Dedifferentiated amniotic fluid mesenchymal stem cell (primary cell): ENCODE results near the gene FLRT1.
"Not testable (repeated sequence)": the region's sequence is repeated elsewhere in the genome, so short reads cannot be mapped to it uniquely, and the experiment has no call there.

Source experiments
- DNase-seq: peaks from one replicate; pipeline ENCODE4 v3.0.0-alpha.2; 2016; ENCODE audit errors: extremely low spot score

The FLRT1 gene

GRCh38 chr11:64025205-64025604 lies 10.5 kb upstream of the FLRT1 start:
- no peak for DNase-seq

DNA sequence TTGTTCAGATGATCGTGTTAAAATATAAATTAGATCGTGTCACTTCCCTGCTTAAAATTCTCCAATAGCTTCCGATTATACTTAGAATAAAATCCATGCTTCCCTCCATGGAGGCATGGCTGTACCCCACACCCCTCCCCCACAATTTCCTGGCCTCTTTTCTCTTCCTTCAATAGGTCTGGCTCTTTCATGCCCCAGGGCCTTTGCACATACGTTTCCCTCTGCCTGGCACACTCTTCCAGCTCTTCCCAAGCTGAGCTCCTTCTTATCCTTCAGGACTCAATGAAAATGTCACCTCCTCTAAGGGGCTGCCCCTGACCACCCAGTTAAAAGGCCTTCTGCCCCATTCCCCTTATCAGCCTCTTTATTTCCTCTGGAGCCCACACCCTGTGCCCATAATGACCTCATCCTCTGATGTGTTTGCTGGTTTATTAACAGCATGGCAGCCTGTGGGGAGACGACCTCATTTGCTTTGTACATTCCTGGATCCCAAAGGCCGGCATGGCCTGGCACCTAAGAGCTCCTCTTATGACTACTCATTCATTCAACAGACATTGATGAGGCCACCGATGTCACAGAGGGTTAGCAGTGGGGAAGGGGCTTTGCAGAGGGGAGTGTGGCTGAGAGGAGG lies 9.0 kb upstream of the FLRT1 start:
- DNase-seq: no peak

GRCh38 chr11:64027651-64028397 lies 7.9 kb upstream of the FLRT1 start:
- DNase-seq: no peak

DNA sequence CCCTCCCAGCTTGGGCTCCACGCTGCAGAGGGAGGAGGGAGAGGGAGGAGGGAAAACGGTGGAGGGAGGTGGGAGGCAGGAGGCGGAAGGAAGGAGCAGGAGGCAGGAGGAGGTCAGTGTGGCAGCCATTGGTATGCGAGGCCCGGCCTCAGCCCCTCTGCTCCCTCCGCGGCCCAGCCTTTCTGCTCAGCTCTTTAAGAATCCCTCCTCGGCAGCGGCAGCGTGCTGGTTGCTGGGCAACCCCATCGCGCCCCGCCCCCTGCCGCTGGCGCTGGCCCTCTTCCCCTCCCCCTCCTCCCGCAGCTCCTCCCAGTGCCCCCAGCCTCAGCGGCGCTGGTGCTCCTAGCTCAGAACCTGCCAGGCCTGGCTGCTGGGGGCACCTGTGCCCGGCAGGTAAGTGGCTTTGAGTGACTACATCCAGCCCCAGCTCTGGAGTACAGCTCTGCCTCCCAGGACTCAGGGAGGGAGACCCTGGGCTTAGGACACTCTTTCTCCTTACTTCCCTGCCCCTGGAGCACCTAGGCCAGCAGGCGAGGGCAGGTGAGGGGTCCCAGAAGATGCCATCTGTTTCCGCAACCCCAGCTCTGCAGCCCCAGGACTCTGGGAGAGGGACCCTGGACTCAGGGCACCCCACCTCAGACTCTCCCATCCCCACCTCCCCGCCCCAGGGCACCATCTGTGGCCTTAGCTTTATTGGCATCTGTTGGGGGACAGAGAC lies 7.2 kb upstream of the FLRT1 start:
- DNase-seq: no peak

DNA sequence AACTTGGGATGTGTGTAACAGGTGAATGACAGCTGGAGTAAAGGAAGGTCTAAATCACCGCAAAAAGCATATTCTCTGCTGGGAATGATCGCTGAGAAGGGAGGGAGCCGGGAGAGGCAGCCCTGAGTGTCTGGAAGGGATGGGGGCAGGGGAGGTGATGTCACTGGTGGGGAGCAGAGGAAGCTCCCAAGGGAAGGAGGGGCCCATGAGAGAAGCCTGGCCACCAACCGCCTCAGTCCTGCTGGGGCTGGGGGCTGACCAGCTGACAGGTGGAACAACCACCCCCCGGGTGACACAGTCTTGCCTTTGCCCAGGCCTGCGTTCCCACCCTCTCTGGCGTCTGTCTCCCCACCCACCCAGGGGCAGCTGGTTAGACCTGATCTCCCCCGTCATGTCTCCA lies 6.0 kb upstream of the FLRT1 start:
- no peak for DNase-seq

DNA sequence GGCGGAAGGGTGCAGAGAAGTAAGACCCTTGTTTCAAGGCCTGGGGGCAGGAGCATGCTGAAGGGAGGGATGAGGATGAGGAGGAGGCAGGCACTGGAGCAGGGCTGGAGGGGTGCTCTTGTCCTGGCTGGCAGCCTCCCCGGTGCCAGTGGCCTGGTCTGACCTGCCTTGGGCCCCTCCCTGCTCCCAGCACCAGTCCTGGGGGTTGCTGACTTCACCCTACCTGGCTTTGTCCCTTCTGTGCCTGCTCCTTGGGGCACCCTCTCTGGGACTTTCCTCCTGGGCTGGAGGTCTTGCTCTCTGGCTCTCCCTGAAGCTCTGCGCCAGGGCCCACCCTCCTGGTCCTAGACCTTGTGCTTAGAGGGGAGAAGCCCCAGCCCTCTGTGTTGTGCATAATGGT lies 4.7 kb upstream of the FLRT1 start:
- DNase-seq: no peak

GRCh38 chr11:64032050-64032449 lies 3.7 kb upstream of the FLRT1 start:
- no peak for DNase-seq

DNA sequence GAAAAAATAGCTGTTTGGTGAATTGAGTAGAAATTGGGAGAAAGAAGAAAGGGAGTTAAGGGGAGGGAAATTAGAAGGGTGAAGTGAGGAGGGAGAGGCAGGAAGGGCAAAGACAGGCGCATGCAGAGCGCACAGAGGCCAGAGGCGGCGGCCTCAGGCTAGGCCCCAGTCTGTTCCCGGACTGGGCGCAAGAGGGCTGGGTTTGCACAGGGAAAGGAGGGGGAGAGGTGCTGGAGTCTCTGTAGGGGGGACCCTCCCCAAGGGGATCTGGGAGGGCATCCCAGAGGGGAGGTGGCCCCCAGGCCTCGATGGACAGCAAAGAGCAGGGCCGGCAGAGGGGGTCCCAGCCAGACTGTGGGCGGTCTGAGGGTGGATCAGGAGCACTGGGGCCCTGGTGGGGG lies 1.3 kb upstream of the FLRT1 start:
- no peak for DNase-seq

DNA sequence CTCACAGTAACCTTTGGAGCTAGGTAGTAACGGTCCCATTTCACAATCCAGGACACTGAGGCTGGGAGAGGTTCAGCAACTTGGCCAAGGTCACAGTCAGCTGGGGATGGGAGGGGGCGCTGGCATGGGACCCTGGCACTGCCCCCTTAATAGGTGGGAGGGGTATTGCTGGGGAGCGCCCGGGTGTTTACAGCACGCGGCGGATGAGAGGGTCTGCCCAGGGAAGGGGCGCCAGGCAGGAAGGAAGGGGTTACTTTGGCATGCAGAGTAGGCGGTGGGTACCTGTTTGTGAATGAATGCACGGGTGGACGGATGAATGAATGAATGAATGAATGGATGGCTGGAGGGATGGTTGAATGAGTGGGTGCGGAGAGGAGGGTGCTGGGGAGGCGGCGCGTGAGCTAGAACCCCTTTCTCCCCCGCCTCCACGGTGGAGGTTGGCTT lies 628 bp upstream of the FLRT1 start:
- DNase-seq: no peak

- DNase-seq: peak; percentile 38
Measured at GRCh38 chr11:64036087-64037026, 626 bp downstream of the FLRT1 start.

DNA sequence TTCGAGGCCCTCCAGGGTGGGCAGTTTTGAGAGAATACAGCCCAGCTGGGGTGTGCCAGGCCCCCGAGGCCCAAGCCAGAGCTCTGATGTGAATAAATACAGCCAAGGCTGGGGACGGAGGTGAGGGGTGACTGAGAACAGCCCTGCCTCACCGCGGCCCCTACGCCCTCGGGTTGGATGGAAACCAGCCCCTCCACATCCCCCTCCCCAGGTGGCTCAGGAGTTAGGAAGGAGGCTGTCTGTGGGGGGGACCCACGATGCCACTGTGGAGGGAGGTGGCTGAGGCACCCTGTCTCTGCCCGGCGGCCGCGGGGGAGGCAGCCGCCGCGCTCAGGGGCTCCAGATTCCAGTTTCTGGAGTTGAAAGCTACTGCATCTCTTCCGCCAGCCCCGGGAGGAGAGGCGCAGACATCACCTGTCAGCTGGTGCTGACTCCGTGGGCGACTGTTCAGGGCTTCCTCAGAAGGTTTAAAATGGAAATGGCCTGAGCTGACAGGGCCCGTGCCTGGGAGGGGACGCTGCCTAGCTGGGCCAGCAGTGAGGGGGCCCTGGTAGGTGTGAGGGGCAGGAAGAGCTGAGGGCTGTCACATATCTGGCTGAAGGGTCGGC lies 1.4 kb downstream of the FLRT1 start:
- no peak for DNase-seq

GRCh38 chr11:64038500-64038899 lies 2.8 kb downstream of the FLRT1 start:
- DNase-seq: no peak

GRCh38 chr11:64039012-64039665 lies 3.4 kb downstream of the FLRT1 start:
- DNase-seq: no peak

DNA sequence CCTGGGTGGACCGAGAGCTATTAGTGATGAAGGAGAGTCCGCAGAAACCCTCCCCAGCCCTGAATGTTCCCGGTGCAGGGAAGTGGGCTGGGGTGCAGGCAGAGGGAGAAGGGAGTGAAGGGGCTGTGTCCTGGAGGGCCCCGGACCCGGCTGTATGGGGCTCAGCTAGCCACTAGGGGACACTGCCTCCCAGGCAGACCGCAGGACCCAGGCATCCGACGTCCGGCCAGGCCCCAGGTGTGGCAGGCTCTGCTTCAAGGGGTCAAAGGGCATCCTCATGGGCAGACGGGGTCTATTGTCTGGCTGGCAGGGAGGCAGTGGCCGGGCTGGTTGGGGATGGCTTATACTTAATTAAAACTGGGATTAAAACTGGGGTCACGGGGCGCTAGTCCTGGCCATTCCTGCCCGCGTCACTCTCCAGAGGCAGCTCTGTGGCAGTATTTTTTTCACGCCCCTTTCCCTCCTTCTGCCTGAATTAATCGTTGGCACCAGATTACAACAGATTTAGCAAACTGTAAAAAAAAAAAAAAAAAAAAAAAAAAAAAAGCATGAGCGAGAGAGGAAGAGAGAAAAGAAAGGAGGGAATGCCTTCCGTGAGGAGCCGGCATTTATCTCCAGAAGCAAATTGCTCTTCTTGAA lies 5.1 kb downstream of the FLRT1 start:
- no peak for DNase-seq

DNA sequence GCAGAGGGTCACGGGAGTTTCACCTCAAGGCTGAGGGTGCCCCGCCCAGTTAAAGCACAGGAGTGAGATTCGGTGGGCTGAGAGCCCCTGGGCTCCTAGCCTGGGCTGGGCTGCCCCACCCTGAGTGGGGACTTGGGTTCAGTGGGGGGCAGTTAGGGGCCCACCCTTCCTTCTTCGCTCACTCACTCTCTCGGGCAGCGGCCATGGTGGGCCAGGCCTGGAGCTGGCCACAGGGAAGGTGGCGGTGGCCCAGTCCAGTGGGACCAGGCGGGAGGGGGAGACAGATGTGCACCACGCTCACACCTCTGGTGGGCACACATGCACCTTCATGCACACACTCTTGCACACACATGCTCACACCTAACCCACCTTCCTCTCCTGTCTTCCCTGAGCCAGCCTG lies 6.1 kb downstream of the FLRT1 start:
- no peak for DNase-seq

DNA sequence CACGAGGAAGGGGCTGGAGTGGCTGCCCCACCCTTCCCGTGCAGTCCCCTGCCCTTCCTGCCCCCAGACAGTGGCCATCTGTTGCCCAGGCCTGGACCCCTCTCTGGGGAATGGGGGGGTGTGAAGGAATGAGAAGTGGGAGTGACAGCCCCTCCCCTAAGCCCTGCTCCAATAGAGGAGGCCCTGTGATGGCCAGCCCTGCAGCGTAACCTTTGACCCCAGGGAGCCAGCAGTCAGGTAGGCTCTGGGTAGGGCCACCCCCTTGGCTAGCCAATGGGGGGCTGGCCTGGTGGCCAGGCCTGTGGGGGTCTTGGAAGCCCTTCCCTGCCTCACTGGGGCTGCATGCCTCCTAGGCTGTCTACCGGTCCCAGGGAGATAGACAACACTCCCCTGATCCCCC lies 6.6 kb downstream of the FLRT1 start:
- DNase-seq: no peak

GRCh38 chr11:64043545-64043944 lies 7.8 kb downstream of the FLRT1 start:
- DNase-seq: no peak

DNA sequence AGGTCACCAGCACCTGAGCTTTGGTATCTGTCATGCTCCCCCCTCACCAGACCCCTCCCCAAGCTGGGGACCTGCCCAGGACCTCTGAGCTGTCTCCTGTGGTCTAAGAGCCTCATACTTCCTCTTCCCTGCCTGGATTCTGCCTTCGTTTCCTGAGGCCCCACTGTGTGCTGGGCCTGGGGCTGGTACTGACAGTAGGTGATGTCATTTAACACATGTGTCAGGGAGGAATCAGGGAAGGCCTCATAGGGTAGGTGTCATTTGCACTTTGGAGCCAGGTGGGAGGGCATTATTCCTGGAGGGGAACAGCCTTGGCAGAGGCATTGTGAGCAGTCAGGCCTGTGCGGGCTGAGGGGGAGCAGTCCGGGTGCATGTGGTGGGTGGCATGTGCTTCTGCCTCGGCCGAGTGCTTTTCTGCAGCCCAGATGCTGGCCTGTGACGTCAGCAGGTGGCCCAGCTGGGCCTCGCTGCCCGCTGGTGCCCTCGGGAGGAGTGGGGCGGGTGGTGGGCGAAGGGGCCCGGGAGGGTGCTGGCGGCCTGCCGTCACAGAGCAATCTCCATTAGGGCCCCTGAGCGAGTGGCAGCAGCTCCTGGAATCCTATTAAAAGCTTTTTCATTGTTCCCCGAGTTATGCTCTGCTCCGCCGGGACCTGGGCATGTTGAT lies 9.1 kb downstream of the FLRT1 start:
- no peak for DNase-seq

DNA sequence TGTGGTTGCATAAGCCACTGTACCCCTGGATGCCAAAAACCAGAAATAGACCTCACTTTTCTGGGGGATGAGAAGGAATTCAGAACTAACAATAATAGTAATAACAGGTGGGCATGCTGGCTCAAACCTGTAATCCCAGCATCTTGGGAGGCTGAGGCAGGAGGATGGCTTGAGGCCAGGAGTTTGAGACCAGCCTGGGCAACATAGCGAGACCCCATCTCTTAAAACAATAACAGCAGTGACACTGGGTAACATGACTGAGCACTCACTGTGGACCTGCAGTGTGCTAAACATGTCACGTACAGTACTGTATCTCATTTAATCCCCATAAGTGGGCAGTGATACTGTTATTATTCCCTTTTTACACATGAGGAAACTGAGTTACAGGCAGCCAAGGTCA lies 10.0 kb downstream of the FLRT1 start:
- no peak for DNase-seq

DNA sequence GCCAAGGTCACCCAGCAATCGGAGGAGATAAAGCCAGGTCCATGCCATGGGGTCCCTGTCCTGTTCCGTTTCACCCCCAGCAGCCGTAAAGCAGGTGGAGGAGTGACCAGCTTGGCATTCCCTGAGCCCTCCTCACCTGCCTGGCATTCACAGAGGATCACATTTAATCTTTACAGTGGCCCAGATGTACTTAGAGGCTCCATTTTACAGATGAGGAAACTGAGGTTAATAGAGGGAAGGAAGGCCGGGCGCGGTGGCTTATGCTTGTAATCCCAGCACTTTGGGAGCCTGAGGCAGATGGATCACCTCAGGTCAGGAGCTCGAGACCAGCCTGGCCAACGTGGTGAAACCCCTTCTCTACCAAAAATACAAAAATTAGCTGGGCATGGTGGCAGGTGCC lies 11.6 kb downstream of the FLRT1 start:
- not testable (repeated sequence) for DNase-seq
